ENCODE results near the gene PLEKHA3.

PLEKHA3 gene

DNA sequence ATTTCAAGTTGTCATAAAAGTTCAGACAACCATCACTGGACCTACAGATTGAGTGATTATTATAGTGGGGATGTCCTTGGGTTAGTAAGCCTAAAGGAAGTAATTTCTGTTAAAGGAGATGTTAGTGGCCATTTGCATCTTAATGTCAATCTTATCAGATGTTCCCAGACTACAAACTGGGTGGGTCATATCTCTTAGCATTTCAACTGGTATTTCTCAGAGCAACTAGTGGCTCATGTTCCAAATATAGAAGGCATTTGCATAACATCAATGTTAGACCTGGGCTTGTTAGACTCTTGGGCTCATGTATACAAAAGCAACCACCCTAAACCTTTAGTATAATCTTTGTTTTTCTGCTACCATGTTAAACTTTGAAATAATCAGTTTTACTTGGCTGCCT is 17.9 kb downstream of the PLEKHA3 start:
- no peak for TF ChIP-seq ZFX (IDR thresholded peaks at IDR 0.05)
- TF ChIP-seq, protein P1, sequence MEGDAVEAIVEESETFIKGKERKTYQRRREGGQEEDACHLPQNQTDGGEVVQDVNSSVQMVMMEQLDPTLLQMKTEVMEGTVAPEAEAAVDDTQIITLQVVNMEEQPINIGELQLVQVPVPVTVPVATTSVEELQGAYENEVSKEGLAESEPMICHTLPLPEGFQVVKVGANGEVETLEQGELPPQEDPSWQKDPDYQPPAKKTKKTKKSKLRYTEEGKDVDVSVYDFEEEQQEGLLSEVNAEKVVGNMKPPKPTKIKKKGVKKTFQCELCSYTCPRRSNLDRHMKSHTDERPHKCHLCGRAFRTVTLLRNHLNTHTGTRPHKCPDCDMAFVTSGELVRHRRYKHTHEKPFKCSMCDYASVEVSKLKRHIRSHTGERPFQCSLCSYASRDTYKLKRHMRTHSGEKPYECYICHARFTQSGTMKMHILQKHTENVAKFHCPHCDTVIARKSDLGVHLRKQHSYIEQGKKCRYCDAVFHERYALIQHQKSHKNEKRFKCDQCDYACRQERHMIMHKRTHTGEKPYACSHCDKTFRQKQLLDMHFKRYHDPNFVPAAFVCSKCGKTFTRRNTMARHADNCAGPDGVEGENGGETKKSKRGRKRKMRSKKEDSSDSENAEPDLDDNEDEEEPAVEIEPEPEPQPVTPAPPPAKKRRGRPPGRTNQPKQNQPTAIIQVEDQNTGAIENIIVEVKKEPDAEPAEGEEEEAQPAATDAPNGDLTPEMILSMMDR (conservative IDR thresholded peaks at IDR 0.05): no peak
- H3K27ac ChIP-seq: no peak overlapping the region

- no peak for TF ChIP-seq ZFX (IDR thresholded peaks at IDR 0.05)
- TF ChIP-seq, protein P1 (conservative IDR thresholded peaks at IDR 0.05): no peak
- H3K27ac ChIP-seq: no peak overlapping the region
These were observed 19.4 kb downstream of the PLEKHA3 start for GRCh38 chr2:178499640-178500039.

- H3K27ac ChIP-seq: no peak overlapping the region
- TF ChIP-seq, protein P1 (conservative IDR thresholded peaks at IDR 0.05): no peak
- TF ChIP-seq ZFX (IDR thresholded peaks at IDR 0.05): no peak
These were observed 22.5 kb downstream of the PLEKHA3 start for GRCh38 chr2:178502751-178503150.

DNA sequence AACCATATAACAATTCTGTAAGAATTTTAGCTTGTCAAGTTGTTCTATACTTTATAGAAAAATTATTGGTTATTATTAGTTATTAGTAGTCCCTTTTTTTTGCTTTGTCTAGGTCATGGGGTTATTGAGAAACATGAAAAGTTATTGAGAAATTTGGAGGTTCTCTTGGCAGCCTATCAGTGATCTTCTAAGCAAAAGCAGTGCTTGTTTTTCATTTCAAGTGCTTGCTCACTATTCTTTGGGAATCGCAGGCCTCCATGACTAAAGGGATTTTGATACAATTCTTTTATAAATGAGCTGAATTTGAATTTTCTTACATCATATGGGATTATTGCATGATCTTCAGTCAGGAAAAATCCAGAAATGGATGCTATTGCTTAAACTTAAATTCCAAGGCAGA is 25.8 kb downstream of the PLEKHA3 start:
- no peak overlapping the region for H3K27ac ChIP-seq
- no peak for TF ChIP-seq ZFX (IDR thresholded peaks at IDR 0.05)
- TF ChIP-seq, protein P1 (conservative IDR thresholded peaks at IDR 0.05): no peak

- no peak overlapping the region for H3K27ac ChIP-seq
- no peak for TF ChIP-seq ZFX (IDR thresholded peaks at IDR 0.05)
- TF ChIP-seq, protein P1 (conservative IDR thresholded peaks at IDR 0.05): no peak
These were observed 26.3 kb downstream of the PLEKHA3 start for GRCh38 chr2:178506524-178506923.

- TF ChIP-seq, protein P1 (conservative IDR thresholded peaks at IDR 0.05): no peak
- no peak for TF ChIP-seq ZFX (IDR thresholded peaks at IDR 0.05)
- H3K27ac ChIP-seq: no peak overlapping the region
These were observed 26.7 kb downstream of the PLEKHA3 start for GRCh38 chr2:178506949-178507348.

- no peak for TF ChIP-seq ZFX (IDR thresholded peaks at IDR 0.05)
- TF ChIP-seq, protein P1 (conservative IDR thresholded peaks at IDR 0.05): no peak
These were observed 28.4 kb downstream of the PLEKHA3 start for GRCh38 chr2:178508646-178509045.

More at GRCh38 chr2:178508646-178509045, 28.4 kb downstream of the PLEKHA3 start:
- H3K27ac ChIP-seq: no peak overlapping the region

Data from C4-2B (cell line).